HEK293 (cell line): ENCODE data around the gene ZFPM1.

Source experiments
- CTCF ChIA-PET: fragments of 350-600 bp; formaldehyde crosslinking; extraction: SDS; loops from one replicate; lab custom pipeline; 2021; ENCODE audit warnings: antibody characterized with exemption; lab: Yijun Ruan, JAX
- POLR2A ChIA-PET: fragments of 300-600 bp; formaldehyde crosslinking; extraction: SDS; loops from one replicate; lab custom pipeline; 2020; ENCODE audit warnings: antibody characterized with exemption, inconsistent platforms; lab: Yijun Ruan, JAX
- H3K27ac ChIP-seq: fragments of 200-500 bp; sonication (Bioruptor generic); 2 replicates; pipeline ENCODE4 v1.5.1; 2014; ENCODE audit warnings: low read depth, low read length, control low read depth, inconsistent platforms; ENCODE audit errors: extremely low read depth
- H3K36me3 ChIP-seq, 2 experiments: fragments of 200-500 bp in 1 of 2; sonication (Bioruptor generic) in 1 of 2; 1 replicate in 1 of 2; 2 replicates in 1 of 2; pipeline ENCODE4 v1.5.1; 2014 to 2017; ENCODE audit warnings: inconsistent platforms in 2 of 2, low read length in 2 of 2; ENCODE audit not compliant: control insufficient read depth in 2 of 2, insufficient read depth in 1 of 2
- H3K4me1 ChIP-seq: fragments of 200-500 bp; sonication (Bioruptor generic); 2 replicates; pipeline ENCODE4 v1.5.1; 2014; ENCODE audit warnings: mild to moderate bottlenecking, low read length, inconsistent platforms; ENCODE audit not compliant: control insufficient read depth, insufficient read depth
- H3K4me3 ChIP-seq: 2 replicates; pipeline ENCODE4 v1.5.1; 2011; ENCODE audit warnings: low read depth, mild to moderate bottlenecking, control low read depth, low read length, moderate library complexity
- H3K9me3 ChIP-seq: fragments of 200-500 bp; sonication (Bioruptor generic); 2 replicates; pipeline ENCODE4 v1.5.1; 2014; ENCODE audit warnings: low read depth, low read length, inconsistent platforms; ENCODE audit not compliant: control insufficient read depth, insufficient read depth
- BCL11B ChIP-seq: fragments of 450-650 bp; formaldehyde crosslinking; IDR thresholded peaks from 2 replicates; pipeline ENCODE4 v1.5.1; 2016; ENCODE audit warnings: low read depth, missing biosample characterization, missing genetic modification characterization
- EGR2 ChIP-seq: fragments of 450-650 bp; formaldehyde crosslinking; IDR thresholded peaks from 2 replicates; pipeline ENCODE4 v1.5.1; 2016; ENCODE audit warnings: low read depth, missing biosample characterization, missing genetic modification characterization
- GLI4 ChIP-seq: fragments of 450-650 bp; formaldehyde crosslinking; IDR thresholded peaks from 2 replicates; pipeline ENCODE4 v1.5.1; 2016; ENCODE audit warnings: missing biosample characterization, missing genetic modification characterization
- GLIS1 ChIP-seq: fragments of 450-650 bp; formaldehyde crosslinking; IDR thresholded peaks from 2 replicates; pipeline ENCODE4 v1.5.1; 2016; ENCODE audit warnings: missing biosample characterization, missing genetic modification characterization
- KLF8 ChIP-seq: fragments of 450-650 bp; formaldehyde crosslinking; IDR thresholded peaks from 2 replicates; pipeline ENCODE4 v1.5.1; 2016; ENCODE audit warnings: missing biosample characterization, missing genetic modification characterization
- PRDM1 ChIP-seq: fragments of 450-650 bp; formaldehyde crosslinking; IDR thresholded peaks from 2 replicates; pipeline ENCODE4; 2016; ENCODE audit warnings: missing biosample characterization, missing genetic modification characterization
- RBAK ChIP-seq: fragments of 450-650 bp; formaldehyde crosslinking; IDR thresholded peaks from 2 replicates; pipeline ENCODE4 v1.5.1; 2016; ENCODE audit warnings: missing biosample characterization, missing genetic modification characterization
- SP7 ChIP-seq: fragments of 450-650 bp; formaldehyde crosslinking; IDR thresholded peaks from 2 replicates; pipeline ENCODE4 v1.5.1; 2016; ENCODE audit warnings: missing biosample characterization, missing genetic modification characterization
- ZBTB48 ChIP-seq: fragments of 450-650 bp; formaldehyde crosslinking; IDR thresholded peaks from 2 replicates; pipeline ENCODE4 v1.5.1; 2016; ENCODE audit warnings: missing biosample characterization, missing genetic modification characterization
- ZFP37 ChIP-seq: fragments of 450-650 bp; formaldehyde crosslinking; IDR thresholded peaks from 2 replicates; pipeline ENCODE4 v1.5.1; 2016; ENCODE audit warnings: missing biosample characterization, missing genetic modification characterization
- ZNF146 ChIP-seq: fragments of 450-650 bp; formaldehyde crosslinking; IDR thresholded peaks from 2 replicates; pipeline ENCODE4 v1.5.1; 2016; ENCODE audit warnings: missing biosample characterization, missing genetic modification characterization
- ZNF214 ChIP-seq: fragments of 450-650 bp; formaldehyde crosslinking; IDR thresholded peaks from 2 replicates; pipeline ENCODE4 v1.5.1; 2017; ENCODE audit warnings: missing biosample characterization, mild to moderate bottlenecking, missing genetic modification characterization, borderline replicate concordance
- ZNF423 ChIP-seq: fragments of 450-650 bp; formaldehyde crosslinking; IDR thresholded peaks from 2 replicates; pipeline ENCODE4 v1.5.1; 2016; ENCODE audit warnings: missing biosample characterization, missing genetic modification characterization
- ZNF48 ChIP-seq: fragments of 450-650 bp; formaldehyde crosslinking; IDR thresholded peaks from 2 replicates; pipeline ENCODE4 v1.5.1; 2016; ENCODE audit warnings: missing biosample characterization, missing genetic modification characterization
- ZNF510 ChIP-seq: fragments of 450-650 bp; formaldehyde crosslinking; IDR thresholded peaks from 2 replicates; pipeline ENCODE4 v1.5.1; 2018; ENCODE audit warnings: mild to moderate bottlenecking, missing genetic modification characterization, missing biosample characterization; ENCODE audit not compliant: insufficient replicate concordance
- ZNF529 ChIP-seq: fragments of 450-650 bp; formaldehyde crosslinking; IDR thresholded peaks from 2 replicates; pipeline ENCODE4 v1.5.1; 2017; ENCODE audit warnings: missing genetic modification characterization, missing biosample characterization; ENCODE audit not compliant: insufficient replicate concordance
- ZNF560 ChIP-seq: fragments of 450-650 bp; formaldehyde crosslinking; IDR thresholded peaks from 2 replicates; pipeline ENCODE4 v1.5.1; 2017; ENCODE audit warnings: missing biosample characterization, missing genetic modification characterization, borderline replicate concordance
- ZNF692 ChIP-seq: fragments of 450-650 bp; formaldehyde crosslinking; IDR thresholded peaks from 2 replicates; pipeline ENCODE4 v1.5.1; 2016; ENCODE audit warnings: missing biosample characterization, missing genetic modification characterization
- ZNF776 ChIP-seq: fragments of 450-650 bp; formaldehyde crosslinking; IDR thresholded peaks from 2 replicates; pipeline ENCODE4 v1.5.0; 2017; ENCODE audit warnings: missing biosample characterization, missing genetic modification characterization, borderline replicate concordance
- TF ChIP-seq, protein P1 (sequence below): fragments of 450-650 bp; formaldehyde crosslinking; optimal IDR thresholded peaks from 2 replicates; pipeline ENCODE3; 2016; ENCODE audit warnings: missing biosample characterization, mild to moderate bottlenecking, missing genetic modification characterization
- TF ChIP-seq, protein P2 (sequence below): fragments of 450-650 bp; formaldehyde crosslinking; IDR thresholded peaks from 2 replicates; pipeline ENCODE4 v1.5.1; 2017; ENCODE audit warnings: missing biosample characterization, missing genetic modification characterization

ZFPM1 gene

DNA sequence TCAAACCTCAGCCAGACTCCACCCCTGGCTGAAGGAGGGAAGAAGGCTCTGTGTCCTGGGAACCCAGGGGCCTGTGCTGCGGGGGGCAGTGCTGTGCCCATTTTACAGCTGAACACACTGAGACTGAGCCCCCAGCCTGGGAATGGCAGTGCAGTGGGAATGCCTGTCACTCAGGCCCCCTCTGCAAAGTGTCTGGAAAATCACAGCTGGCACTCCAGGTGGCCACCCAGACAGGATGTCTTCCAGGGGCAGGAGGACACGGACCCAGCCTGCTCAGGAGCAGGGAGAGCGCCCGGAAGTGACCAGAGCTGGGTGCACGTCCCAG, 37.7 kb upstream of the ZFPM1 start:
- Histone ChIP-seq H3K27ac (no peak overlapping the region), H3K4me3 (no peak overlapping the region), H3K4me1 (no peaks in the 10 kb centered on the region), H3K9me3 (no peaks in the 10 kb centered on the region), H3K36me3 (no peaks in the 10 kb centered on the region)
- TF ChIP-seq, protein P1, sequence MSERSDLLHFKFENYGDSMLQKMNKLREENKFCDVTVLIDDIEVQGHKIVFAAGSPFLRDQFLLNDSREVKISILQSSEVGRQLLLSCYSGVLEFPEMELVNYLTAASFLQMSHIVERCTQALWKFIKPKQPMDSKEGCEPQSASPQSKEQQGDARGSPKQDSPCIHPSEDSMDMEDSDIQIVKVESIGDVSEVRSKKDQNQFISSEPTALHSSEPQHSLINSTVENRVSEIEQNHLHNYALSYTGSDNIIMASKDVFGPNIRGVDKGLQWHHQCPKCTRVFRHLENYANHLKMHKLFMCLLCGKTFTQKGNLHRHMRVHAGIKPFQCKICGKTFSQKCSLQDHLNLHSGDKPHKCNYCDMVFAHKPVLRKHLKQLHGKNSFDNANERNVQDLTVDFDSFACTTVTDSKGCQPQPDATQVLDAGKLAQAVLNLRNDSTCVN (tag by site-specific recombination): no peak
- TF ChIP-seq ZNF48 (tag by site-specific recombination): no peak
- no peak for TF ChIP-seq GLI4
- no peak for TF ChIP-seq KLF8
- no peak for TF ChIP-seq ZNF146 (tag by site-specific recombination)
- no peak for TF ChIP-seq PRDM1 (tag by site-specific recombination)
- TF ChIP-seq ZBTB48 (tag by site-specific recombination): no peak
- no peak for TF ChIP-seq EGR2
- no peak for TF ChIP-seq ZNF510 (tag by site-specific recombination)
- POLR2A ChIA-PET: no interaction called here
- CTCF ChIA-PET: interaction anchor here (0.5 kb wide), 1 partner anchor 15 kb away, joined by 3 read pairs; no protein-coding TSS in a partner anchor

DNA sequence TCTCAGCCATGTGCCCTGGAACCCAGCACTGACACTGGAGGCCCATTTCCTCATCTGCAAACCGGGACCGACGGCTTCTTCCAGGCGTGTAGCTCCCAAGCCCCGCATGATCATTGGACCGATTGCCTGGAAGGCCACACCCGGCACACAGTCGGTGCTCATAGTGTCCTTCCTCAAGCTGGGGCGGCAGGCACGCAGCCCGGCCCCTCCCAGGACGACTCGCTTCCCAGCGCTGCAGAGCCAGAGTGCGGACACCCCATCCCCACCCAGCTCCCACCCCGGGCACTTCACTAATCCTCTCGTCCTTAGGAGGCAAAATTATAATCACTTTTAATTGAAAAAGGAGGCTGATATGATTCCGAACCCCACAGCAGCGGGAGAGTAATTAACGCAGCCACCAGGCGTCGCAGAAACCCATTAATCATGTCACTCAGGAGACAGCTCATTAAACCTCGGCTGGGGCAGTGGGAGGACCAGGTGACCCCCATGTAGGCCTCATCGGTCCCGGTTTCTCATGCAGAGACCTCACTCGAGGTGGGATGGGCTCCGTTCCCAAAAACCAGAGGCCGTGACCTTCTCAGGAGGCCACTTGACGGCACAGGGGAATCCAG, 37.3 kb upstream of the ZFPM1 start:
- Histone ChIP-seq H3K4me3 (no peak overlapping the region), H3K27ac (no peak overlapping the region), H3K36me3 (no peaks in the 10 kb centered on the region), H3K4me1 (no peaks in the 10 kb centered on the region), H3K9me3 (no peaks in the 10 kb centered on the region)
- ChIA-PET POLR2A (no interaction called here), CTCF (interaction anchor here (0.5 kb wide), 1 partner anchor 15 kb away, joined by 3 read pairs; no protein-coding TSS in a partner anchor)
- TF ChIP-seq ZNF214 (tag by site-specific recombination): no peak
- no peak for TF ChIP-seq ZNF560
- no peak for TF ChIP-seq ZNF776 (tag by site-specific recombination)
- TF ChIP-seq ZNF692 (tag by site-specific recombination): no peak

DNA sequence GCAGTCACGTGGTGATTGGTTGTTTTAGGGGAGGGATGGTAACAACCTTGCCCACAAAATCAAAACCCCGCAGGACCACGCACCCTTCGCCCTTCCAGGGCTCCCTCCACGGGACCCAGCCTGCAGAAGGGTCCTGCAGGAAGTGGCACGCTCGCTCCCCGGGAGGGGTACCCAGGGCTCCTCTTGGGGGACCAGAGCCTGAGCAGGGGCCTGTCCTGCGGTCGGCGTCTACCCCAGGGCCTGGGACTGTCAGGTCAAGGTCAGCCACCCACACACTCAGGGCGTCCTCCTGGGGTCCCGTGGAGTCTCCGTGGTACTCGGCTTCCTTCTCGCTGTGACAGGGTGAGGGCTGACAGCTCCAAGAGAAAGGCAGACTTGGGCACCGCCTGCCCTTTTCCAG, 36.4 kb upstream of the ZFPM1 start:
- H3K4me3 ChIP-seq: no peak overlapping the region
- no peaks in the 10 kb centered on the region for H3K36me3 ChIP-seq
- POLR2A ChIA-PET: no interaction called here
- no peak overlapping the region for H3K27ac ChIP-seq
- H3K9me3 ChIP-seq: no peaks in the 10 kb centered on the region
- TF ChIP-seq, protein P2, sequence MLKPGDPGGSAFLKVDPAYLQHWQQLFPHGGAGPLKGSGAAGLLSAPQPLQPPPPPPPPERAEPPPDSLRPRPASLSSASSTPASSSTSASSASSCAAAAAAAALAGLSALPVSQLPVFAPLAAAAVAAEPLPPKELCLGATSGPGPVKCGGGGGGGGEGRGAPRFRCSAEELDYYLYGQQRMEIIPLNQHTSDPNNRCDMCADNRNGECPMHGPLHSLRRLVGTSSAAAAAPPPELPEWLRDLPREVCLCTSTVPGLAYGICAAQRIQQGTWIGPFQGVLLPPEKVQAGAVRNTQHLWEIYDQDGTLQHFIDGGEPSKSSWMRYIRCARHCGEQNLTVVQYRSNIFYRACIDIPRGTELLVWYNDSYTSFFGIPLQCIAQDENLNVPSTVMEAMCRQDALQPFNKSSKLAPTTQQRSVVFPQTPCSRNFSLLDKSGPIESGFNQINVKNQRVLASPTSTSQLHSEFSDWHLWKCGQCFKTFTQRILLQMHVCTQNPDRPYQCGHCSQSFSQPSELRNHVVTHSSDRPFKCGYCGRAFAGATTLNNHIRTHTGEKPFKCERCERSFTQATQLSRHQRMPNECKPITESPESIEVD (tag by site-specific recombination): no peak
- TF ChIP-seq GLIS1 (tag by site-specific recombination) (no peak), ZNF529 (tag by site-specific recombination) (no peak), RBAK (no peak), BCL11B (no peak), SP7 (tag by site-specific recombination) (no peak), ZNF423 (tag by site-specific recombination) (no peak), ZFP37 (tag by site-specific recombination) (no peak)
- CTCF ChIA-PET: no interaction called here
- no peaks in the 10 kb centered on the region for H3K4me1 ChIP-seq
